ENCODE data around the gene TMEM184B.

The TMEM184B gene

DNA sequence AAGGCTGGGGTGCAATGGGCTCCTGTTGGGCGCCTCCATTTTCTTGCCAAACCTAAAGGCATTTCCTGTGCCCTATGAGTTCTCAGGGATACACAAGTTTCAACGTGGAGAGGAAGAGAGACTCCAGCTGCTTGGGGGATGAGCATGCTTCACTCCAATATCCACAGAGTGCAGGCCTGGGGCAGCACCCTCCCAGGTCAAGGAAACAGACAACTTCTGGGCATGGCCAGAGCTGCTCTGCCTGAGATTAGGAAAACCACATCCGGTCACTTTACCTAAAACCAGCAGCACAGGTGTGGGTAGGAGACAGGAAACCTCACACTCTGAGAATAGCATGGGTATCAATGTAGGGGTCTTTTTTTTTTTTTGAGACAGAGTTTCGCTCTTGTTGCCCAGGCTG is 28.7 kb downstream of the TMEM184B start:
- TF ChIP-seq, protein P1, sequence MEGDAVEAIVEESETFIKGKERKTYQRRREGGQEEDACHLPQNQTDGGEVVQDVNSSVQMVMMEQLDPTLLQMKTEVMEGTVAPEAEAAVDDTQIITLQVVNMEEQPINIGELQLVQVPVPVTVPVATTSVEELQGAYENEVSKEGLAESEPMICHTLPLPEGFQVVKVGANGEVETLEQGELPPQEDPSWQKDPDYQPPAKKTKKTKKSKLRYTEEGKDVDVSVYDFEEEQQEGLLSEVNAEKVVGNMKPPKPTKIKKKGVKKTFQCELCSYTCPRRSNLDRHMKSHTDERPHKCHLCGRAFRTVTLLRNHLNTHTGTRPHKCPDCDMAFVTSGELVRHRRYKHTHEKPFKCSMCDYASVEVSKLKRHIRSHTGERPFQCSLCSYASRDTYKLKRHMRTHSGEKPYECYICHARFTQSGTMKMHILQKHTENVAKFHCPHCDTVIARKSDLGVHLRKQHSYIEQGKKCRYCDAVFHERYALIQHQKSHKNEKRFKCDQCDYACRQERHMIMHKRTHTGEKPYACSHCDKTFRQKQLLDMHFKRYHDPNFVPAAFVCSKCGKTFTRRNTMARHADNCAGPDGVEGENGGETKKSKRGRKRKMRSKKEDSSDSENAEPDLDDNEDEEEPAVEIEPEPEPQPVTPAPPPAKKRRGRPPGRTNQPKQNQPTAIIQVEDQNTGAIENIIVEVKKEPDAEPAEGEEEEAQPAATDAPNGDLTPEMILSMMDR (conservative IDR thresholded peaks at IDR 0.05): no peak
- TF ChIP-seq ZFX (IDR thresholded peaks at IDR 0.05): no peak
- H3K27ac ChIP-seq: no peak overlapping the region

DNA sequence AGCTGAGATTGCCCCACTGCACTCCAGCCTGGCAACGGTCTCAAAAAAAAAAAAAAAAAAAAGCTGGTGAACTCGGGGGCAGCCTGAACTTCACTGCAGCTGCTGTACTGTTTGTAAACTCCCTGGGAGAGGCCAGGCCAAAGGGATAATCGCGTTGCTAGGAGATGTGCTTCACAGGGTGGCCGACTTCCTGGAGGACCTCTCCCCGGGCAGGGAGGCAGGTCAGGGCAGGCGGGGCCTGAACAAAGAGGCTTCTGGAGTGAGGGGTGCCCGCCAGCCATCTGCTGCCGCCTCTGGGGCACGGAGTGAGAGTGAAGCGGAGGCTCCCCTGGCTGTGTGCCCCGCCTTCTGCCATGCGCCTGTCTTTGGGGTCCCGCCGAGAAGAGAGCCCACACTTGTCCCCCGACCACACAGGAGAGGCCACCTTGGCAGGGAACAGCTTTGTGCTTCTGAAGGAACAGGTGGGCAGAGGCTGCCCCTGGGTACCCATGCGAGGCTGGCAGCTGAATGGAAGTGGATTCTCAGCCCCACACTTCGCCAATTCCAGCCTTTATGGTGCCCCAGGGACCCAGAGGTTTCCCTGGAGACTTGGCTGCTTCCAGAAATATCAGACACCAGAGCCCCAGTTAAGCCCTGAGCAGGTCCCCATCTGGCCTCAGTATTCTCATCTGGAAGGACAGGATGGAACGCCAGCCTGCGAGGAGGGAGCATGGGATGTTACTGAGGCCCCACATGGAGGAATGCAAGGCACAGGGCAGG is 29.6 kb downstream of the TMEM184B start:
- no peak for TF ChIP-seq ZFX (IDR thresholded peaks at IDR 0.05)
- TF ChIP-seq, protein P1 (conservative IDR thresholded peaks at IDR 0.05): no peak
- no peak overlapping the region for H3K27ac ChIP-seq

DNA sequence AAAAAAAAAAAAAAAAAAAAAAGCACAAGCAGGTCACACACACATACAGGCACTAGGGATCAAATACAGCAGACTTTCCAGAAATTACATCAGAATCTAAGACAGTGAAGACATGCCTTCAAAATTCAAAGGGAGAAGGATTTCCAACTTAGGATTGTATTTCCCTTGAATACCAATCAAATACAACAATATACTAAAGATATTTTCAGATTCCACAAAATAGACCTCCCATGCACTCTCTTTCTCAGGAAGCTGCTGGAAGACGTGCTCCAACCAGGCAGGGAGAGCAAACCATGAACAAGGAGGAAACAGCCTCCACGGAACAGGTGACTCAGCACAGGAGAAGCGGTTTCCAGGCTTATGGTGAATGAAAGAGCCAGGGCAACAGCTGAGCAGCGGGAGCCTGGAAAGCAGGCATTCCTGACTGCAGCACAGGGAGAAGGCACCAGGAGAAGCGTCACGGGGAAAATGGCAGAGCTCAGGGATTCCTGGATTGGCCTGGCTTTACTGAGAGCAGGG is 32.0 kb downstream of the TMEM184B start:
- TF ChIP-seq, protein P1 (conservative IDR thresholded peaks at IDR 0.05): no peak
- TF ChIP-seq ZFX (IDR thresholded peaks at IDR 0.05): no peak
- H3K27ac ChIP-seq: peak overlapping the region; percentile 61

DNA sequence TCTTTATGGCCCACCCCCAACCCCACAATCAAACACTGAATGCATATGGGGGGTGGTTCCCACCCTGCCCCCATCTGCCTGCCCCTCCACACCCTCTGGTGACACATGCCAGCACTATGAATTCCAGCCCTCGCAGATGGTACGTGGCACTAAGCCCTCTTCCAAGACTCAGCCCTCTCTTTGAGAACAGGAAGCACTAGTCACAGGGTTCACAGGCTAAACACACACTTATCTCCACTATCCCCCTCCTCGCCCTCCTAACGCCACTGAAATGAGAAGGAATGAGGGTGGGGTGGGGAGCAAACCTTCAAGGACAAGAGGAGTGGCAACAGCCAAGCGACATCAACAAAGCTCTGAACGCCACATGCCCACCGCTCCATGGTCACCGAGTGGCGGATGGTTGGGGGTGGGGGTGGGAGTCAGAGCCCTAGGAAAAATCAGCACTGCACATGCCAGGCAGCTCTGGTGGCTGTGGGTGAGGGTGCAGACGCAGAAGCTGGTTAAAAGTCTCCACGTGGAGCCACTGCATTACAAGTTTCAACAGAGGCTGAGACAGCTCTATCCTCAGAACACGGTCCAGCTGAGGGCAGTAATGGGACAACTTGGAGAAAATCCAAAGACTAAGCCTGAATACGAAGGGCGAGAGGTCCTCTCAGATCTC is 33.6 kb downstream of the TMEM184B start:
- no peak overlapping the region for H3K27ac ChIP-seq
- TF ChIP-seq, protein P1 (conservative IDR thresholded peaks at IDR 0.05): no peak

DNA sequence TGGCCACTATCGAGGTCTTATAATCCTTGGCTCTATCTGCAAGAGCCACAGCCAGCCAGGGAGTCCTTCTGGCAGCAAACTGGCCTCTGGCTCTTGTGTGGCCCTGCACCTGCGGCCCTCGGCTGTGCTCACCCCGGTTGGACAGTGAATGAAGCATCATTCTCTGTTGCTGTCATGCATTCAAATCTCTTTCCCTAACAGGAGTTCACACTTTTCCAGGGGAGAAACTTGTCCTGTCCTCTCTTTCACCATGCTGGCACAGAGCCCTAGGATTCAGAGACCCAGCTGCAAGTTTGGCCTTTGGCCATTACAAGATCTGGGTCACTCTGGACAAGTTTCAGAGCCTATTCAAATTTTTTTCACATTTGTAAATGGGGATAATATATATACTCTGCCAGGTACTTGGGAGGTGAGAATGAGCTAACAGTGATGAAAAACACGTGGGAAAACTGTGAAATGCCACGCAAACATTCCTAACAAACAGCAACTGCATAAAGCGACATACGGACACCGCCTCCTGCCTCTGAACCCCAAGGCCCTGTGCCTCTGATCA is 34.2 kb downstream of the TMEM184B start:
- H3K27ac ChIP-seq: no peak overlapping the region
- TF ChIP-seq ZFX (IDR thresholded peaks at IDR 0.05): no peak
- TF ChIP-seq, protein P1 (conservative IDR thresholded peaks at IDR 0.05): no peak

DNA sequence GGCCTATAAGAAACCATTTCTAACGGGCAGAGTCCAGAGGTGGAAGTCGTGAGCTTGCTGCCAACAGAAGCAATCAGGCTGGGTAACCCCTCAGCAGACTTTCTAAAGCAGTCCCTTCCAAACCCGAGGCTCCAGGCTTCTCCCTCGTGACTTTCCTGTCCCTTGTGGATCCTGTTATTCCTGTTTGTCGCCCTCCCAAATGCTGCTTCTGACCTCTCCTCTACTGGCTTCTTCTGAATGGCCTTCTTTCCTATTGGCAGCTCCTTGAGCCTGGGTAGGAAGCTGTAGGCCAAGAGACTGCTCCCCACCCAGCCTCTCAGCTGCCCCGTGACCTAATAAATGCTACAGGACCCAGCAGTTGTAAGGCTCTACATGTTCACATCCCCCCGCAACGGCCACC is 36.0 kb downstream of the TMEM184B start:
- no peak for TF ChIP-seq ZFX (IDR thresholded peaks at IDR 0.05)
- TF ChIP-seq, protein P1 (conservative IDR thresholded peaks at IDR 0.05): no peak
- H3K27ac ChIP-seq: peak overlapping the region; percentile 68
